ENCODE results near the gene PAK5. TPM values are rescaled to one million over a fixed set of nuclear protein-coding genes. Genes with fewer than 3 reads are reported as not detected.

Gene PAK5
- total RNA-seq, 1 donor from 2014 or later, result 0.16 TPM

DNA sequence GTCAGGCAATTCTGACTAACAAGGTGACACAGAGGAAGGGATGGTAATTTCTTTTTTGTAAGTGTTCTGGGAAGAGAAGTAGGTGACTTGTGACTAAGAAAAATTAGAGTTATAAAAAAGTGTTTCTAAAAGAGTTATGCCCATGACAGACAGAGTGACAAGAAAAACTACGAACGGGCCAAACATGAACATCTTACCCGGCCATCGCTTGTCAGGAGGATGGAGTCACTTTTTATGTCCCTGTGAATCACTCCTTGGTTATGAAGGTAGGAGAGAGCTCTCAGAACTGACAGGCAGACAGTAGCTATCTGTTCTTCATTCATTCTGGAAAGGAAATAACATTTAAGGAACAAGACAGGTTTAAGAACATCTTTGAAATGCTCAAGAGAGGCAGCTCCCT is 281.5 kb downstream of the PAK5 start:
- DNase-seq (ENCODE audit: low read depth) (no peak), FAIRE-seq (no peak)
- TF ChIP-seq EZH2 (IDR thresholded peaks at IDR 0.05; ENCODE audit: insufficient read depth, low read length), result no peak
- TF ChIP-seq, protein P1, sequence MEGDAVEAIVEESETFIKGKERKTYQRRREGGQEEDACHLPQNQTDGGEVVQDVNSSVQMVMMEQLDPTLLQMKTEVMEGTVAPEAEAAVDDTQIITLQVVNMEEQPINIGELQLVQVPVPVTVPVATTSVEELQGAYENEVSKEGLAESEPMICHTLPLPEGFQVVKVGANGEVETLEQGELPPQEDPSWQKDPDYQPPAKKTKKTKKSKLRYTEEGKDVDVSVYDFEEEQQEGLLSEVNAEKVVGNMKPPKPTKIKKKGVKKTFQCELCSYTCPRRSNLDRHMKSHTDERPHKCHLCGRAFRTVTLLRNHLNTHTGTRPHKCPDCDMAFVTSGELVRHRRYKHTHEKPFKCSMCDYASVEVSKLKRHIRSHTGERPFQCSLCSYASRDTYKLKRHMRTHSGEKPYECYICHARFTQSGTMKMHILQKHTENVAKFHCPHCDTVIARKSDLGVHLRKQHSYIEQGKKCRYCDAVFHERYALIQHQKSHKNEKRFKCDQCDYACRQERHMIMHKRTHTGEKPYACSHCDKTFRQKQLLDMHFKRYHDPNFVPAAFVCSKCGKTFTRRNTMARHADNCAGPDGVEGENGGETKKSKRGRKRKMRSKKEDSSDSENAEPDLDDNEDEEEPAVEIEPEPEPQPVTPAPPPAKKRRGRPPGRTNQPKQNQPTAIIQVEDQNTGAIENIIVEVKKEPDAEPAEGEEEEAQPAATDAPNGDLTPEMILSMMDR (IDR thresholded peaks at IDR 0.05; ENCODE audit: insufficient read depth, low read depth, low read length), result no peak
- H3K27ac Mint-ChIP-seq (ENCODE audit: unreplicated experiment), result no peak overlapping the region
- Histone ChIP-seq H3K9ac (ENCODE audit: low read length) (no peak overlapping the region), H4K20me1 (ENCODE audit: insufficient read depth, low read length) (no peaks in the 10 kb centered on the region), H3K9me3 (ENCODE audit: insufficient read depth, low read depth, low read length) (no peaks in the 10 kb centered on the region), H3K27me3 (ENCODE audit: insufficient read depth, low read length) (peaks cover 2% of the 10 kb centered on the region), H3K4me1 (ENCODE audit: insufficient read depth, low read length) (no peaks in the 10 kb centered on the region), H3K79me2 (ENCODE audit: insufficient read depth, low read length) (no peaks in the 10 kb centered on the region), H3K27ac (ENCODE audit: low read depth, low read length) (no peak overlapping the region), H3K4me2 (ENCODE audit: low read length) (no peak overlapping the region), H3K4me3 (ENCODE audit: insufficient read depth, low read depth, low read length) (no peak overlapping the region), H2AFZ (ENCODE audit: low read depth, low read length) (no peak overlapping the region), H3K36me3 (ENCODE audit: insufficient read depth, low read length) (no peaks in the 10 kb centered on the region)
- H3K27me3 Mint-ChIP-seq (ENCODE audit: low read depth, unreplicated experiment), result no peaks in the 10 kb centered on the region
- H3K4me1 Mint-ChIP-seq (ENCODE audit: low read depth, unreplicated experiment), result peaks cover 1% of the 10 kb centered on the region
- no peaks in the 10 kb centered on the region for H3K9me3 Mint-ChIP-seq (ENCODE audit: unreplicated experiment)
- no peaks in the 10 kb centered on the region for H3K36me3 Mint-ChIP-seq (ENCODE audit: low read depth, unreplicated experiment)
- no peak overlapping the region for H3K4me3 Mint-ChIP-seq (ENCODE audit: unreplicated experiment)

DNA sequence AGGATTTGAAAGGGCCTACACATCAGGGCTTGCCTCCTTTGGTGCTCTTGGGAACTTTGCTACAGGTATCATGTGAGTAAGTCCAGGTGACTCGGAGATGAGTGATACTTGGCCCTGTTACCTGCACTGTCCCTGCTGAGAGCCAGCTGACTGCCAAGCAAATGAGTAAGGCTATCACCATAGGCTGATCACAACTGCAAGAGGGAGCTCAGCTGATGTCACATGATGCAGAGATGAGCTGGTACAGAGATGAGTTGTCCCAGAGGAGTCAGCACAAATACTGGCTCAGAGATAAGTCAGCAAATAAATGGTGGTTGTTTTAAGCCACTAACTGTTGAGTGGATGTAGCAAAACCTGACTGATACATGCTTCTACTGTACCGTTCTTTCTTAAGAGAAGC is 283.1 kb downstream of the PAK5 start:
- H3K36me3 ChIP-seq (ENCODE audit: insufficient read depth, low read length), result no peaks in the 10 kb centered on the region
- no peak overlapping the region for H3K27ac ChIP-seq (ENCODE audit: low read depth, low read length)
- TF ChIP-seq, protein P1 (IDR thresholded peaks at IDR 0.05; ENCODE audit: insufficient read depth, low read depth, low read length), result no peak
- no peak for TF ChIP-seq EZH2 (IDR thresholded peaks at IDR 0.05; ENCODE audit: insufficient read depth, low read length)
- H3K36me3 Mint-ChIP-seq (ENCODE audit: low read depth, unreplicated experiment), result no peaks in the 10 kb centered on the region
- FAIRE-seq (no peak), DNase-seq (ENCODE audit: low read depth) (no peak)
- H3K9me3 Mint-ChIP-seq (ENCODE audit: unreplicated experiment), result no peaks in the 10 kb centered on the region
- H4K20me1 ChIP-seq (ENCODE audit: insufficient read depth, low read length), result no peaks in the 10 kb centered on the region
- no peaks in the 10 kb centered on the region for H3K79me2 ChIP-seq (ENCODE audit: insufficient read depth, low read length)
- peaks cover 1% of the 10 kb centered on the region for H3K4me1 Mint-ChIP-seq (ENCODE audit: low read depth, unreplicated experiment)
- H3K27ac Mint-ChIP-seq (ENCODE audit: unreplicated experiment), result no peak overlapping the region
- H3K9me3 ChIP-seq (ENCODE audit: insufficient read depth, low read depth, low read length), result no peaks in the 10 kb centered on the region
- H3K4me3 Mint-ChIP-seq (ENCODE audit: unreplicated experiment), result no peak overlapping the region
- H2AFZ ChIP-seq (ENCODE audit: low read depth, low read length), result no peak overlapping the region
- H3K27me3 ChIP-seq (ENCODE audit: insufficient read depth, low read length), result no peaks in the 10 kb centered on the region
- no peaks in the 10 kb centered on the region for H3K27me3 Mint-ChIP-seq (ENCODE audit: low read depth, unreplicated experiment)
- H3K9ac ChIP-seq (ENCODE audit: low read length), result no peak overlapping the region
- no peaks in the 10 kb centered on the region for H3K4me1 ChIP-seq (ENCODE audit: insufficient read depth, low read length)
- no peak overlapping the region for H3K4me2 ChIP-seq (ENCODE audit: low read length)
- H3K4me3 ChIP-seq (ENCODE audit: insufficient read depth, low read depth, low read length), result no peak overlapping the region

DNA sequence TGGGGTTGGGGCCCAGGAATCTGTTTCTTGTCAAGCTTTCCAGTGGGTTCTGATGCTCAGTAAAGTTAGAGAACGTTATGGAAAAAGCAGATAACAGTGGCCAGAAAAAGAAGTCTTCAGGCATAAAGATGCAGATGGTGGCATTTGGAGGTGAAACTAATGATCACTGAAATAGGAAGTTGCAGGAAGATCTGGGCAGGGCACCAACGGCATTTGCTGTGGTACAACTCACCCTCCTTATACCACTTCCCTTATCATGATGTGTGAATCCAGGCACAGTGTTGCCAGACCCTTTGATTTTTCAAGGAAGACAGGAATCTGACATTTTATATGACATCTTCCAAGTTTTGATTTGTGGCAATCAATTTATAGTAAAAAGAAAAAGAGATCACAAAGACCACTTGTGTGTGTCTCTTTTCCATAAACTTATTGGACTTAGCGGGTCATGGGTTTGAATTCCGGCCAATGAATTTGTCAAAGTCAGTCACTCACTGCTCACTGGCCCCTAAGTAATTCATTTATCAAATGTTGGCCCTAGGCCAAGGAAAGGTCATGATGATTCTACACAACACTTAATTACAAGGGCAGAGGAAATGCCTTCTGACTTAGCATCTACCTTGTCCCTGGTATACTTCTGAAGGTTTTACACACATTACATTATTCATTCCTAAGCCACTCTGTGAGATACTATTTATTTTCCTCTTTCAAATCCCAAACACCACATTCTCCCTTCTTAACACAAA is 286.9 kb downstream of the PAK5 start:
- Histone ChIP-seq H3K27me3 (ENCODE audit: insufficient read depth, low read length) (no peaks in the 10 kb centered on the region), H3K27ac (ENCODE audit: low read depth, low read length) (no peak overlapping the region), H3K79me2 (ENCODE audit: insufficient read depth, low read length) (no peaks in the 10 kb centered on the region), H3K9ac (ENCODE audit: low read length) (no peak overlapping the region), H4K20me1 (ENCODE audit: insufficient read depth, low read length) (no peaks in the 10 kb centered on the region), H3K4me2 (ENCODE audit: low read length) (no peak overlapping the region), H3K9me3 (ENCODE audit: insufficient read depth, low read depth, low read length) (no peaks in the 10 kb centered on the region), H2AFZ (ENCODE audit: low read depth, low read length) (no peak overlapping the region), H3K4me1 (ENCODE audit: insufficient read depth, low read length) (no peaks in the 10 kb centered on the region), H3K36me3 (ENCODE audit: insufficient read depth, low read length) (no peaks in the 10 kb centered on the region), H3K4me3 (ENCODE audit: insufficient read depth, low read depth, low read length) (no peak overlapping the region)
- H3K4me1 Mint-ChIP-seq (ENCODE audit: low read depth, unreplicated experiment), result no peaks in the 10 kb centered on the region
- peaks cover 3% of the 10 kb centered on the region for H3K27me3 Mint-ChIP-seq (ENCODE audit: low read depth, unreplicated experiment)
- H3K36me3 Mint-ChIP-seq (ENCODE audit: low read depth, unreplicated experiment), result no peaks in the 10 kb centered on the region
- H3K4me3 Mint-ChIP-seq (ENCODE audit: unreplicated experiment), result no peak overlapping the region
- DNase-seq (ENCODE audit: low read depth) (no peak), FAIRE-seq (no peak)
- no peak for TF ChIP-seq EZH2 (IDR thresholded peaks at IDR 0.05; ENCODE audit: insufficient read depth, low read length)
- TF ChIP-seq, protein P1 (IDR thresholded peaks at IDR 0.05; ENCODE audit: insufficient read depth, low read depth, low read length), result no peak
- no peaks in the 10 kb centered on the region for H3K9me3 Mint-ChIP-seq (ENCODE audit: unreplicated experiment)
- H3K27ac Mint-ChIP-seq (ENCODE audit: unreplicated experiment), result no peak overlapping the region
